ENCODE results near the gene CDK5R2. TPM values are rescaled to one million over a fixed set of nuclear protein-coding genes. Genes with fewer than 3 reads are reported as not detected.

CDK5R2 gene
- total and polyA plus RNA-seq, 8 donors: 0.13 to 0.30 (median 0.17) TPM; not detected in 2

DNA sequence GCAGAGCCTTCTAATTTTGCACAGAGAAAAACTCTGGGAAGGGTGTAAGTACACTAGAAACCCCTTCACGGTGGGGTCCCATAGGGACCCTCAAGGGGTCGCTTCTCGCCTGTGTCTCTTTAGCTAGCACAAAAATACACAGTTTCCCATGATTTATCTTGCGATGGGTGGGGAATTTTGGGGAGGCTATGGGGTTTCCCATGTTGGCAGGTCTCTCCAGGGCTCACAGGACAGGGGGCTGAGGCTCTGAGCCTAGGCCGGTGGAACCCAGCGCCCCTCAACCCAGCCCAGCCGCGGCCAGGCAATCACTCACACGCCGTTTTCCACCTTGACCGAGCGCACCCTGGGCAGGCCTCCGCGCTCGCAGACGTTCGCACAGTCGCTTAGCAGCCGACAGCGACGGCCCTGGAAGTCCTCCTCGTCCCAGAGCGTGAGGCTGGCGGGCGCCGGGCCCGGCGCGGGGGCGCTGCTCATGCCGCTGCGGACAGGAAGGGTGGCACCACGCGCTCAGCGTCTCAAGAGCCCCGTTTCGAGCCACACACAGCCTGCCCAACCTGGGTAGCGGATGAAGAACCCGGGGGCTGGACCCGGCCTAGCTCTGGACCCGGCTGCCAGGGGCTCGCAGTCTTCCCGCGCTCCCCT is 33.4 kb downstream of the CDK5R2 start:
- TF ChIP-seq CTCF (IDR thresholded peaks at IDR 0.05): no peak

GRCh38 chr2:218993345-218994315 is 34.2 kb downstream of the CDK5R2 start, which contains the start of gene CRYBA2:
CRYBA2 (minus strand) TSS chr2:218993422; CDS start chr2:218993176, 246 bp downstream.
- peak within 1 kb of the TSS in 1 of 2 donors; percentile 31 for H3K4me3 ChIP-seq
- ATAC-seq: peak; percentile 5
- peak in 1 of 4 donors; percentile 79 for DNase-seq
- peaks cover 77 to 100% of the 10 kb centered on the region in 2 donors for H3K27me3 ChIP-seq
- no peaks in the 10 kb centered on the region for H3K36me3 ChIP-seq
- H3K9me3 ChIP-seq: no peaks in the 10 kb centered on the region
- no peak for TF ChIP-seq CTCF (IDR thresholded peaks at IDR 0.05)
- intact Hi-C loops (cut with DNase I): no loop called here
- no peak within 1 kb of the TSS for H3K27ac ChIP-seq
- peaks cover 8 to 26% of the 10 kb centered on the region in 2 donors for H3K4me1 ChIP-seq

More for the DNA sequence above, 33.4 kb downstream of the CDK5R2 start:
- DNase-seq (peak in 1 of 4 donors; percentile 72), ATAC-seq (no peak)
- Histone ChIP-seq H3K27ac (no peak overlapping the region), H3K9me3 (no peaks in the 10 kb centered on the region), H3K36me3 (no peaks in the 10 kb centered on the region), H3K4me3 (peak overlapping the region in 1 of 2 donors; percentile 31), H3K4me1 (peaks cover 8 to 26% of the 10 kb centered on the region in 2 donors), H3K27me3 (peaks cover 85 to 100% of the 10 kb centered on the region in 2 donors)
- intact Hi-C loops (cut with DNase I): no loop called here

GRCh38 chr2:218995561-218995960 is 36.1 kb downstream of the CDK5R2 start:
- no peaks in the 10 kb centered on the region for H3K9me3 ChIP-seq
- ATAC-seq (no peak), DNase-seq (no peak)
- no peak for TF ChIP-seq CTCF (IDR thresholded peaks at IDR 0.05)
- peaks cover 8 to 26% of the 10 kb centered on the region in 2 donors for H3K4me1 ChIP-seq
- peaks cover 66 to 100% of the 10 kb centered on the region in 2 donors for H3K27me3 ChIP-seq
- no peak overlapping the region for H3K4me3 ChIP-seq
- intact Hi-C loops (cut with DNase I): no loop called here
- no peak overlapping the region for H3K27ac ChIP-seq
- H3K36me3 ChIP-seq: no peaks in the 10 kb centered on the region

GRCh38 chr2:218995972-218996711 is 36.7 kb downstream of the CDK5R2 start:
- TF ChIP-seq CTCF (IDR thresholded peaks at IDR 0.05): peak; percentile 82 to 88
- H3K9me3 ChIP-seq: no peaks in the 10 kb centered on the region
- ATAC-seq (peak; percentile 96), DNase-seq (peak; percentile 54 to 95 (median 87))
- peaks cover 8 to 26% of the 10 kb centered on the region in 2 donors for H3K4me1 ChIP-seq
- H3K27me3 ChIP-seq: peaks cover 66 to 100% of the 10 kb centered on the region in 2 donors
- intact Hi-C loops (cut with DNase I): no loop called here
- no peaks in the 10 kb centered on the region for H3K36me3 ChIP-seq
- no peak overlapping the region for H3K27ac ChIP-seq
- peak overlapping the region; percentile 15 to 20 for H3K4me3 ChIP-seq

Data from left lung (tissue), 10 donors.